ENCODE measurements around the gene DPM1.

DPM1 gene

GRCh38 chr20:50957798-50958614, at the start of gene DPM1:
TSS of gene DPM1 (minus strand) at chr20:50958532. CDS start at chr20:50958523, 9 bp downstream.
- no peak for DNase-seq (ENCODE audit: low spot score)

GRCh38 chr20:51005214-51005613, 46.9 kb upstream of the DPM1 start:
- DNase-seq (ENCODE audit: low spot score) = no peak

- DNase-seq (ENCODE audit: low spot score) = no peak
Observed at GRCh38 chr20:51004781-51005180, 46.4 kb upstream of the DPM1 start.

GRCh38 chr20:51004305-51004727, 46.0 kb upstream of the DPM1 start:
- DNase-seq (ENCODE audit: low spot score) = no peak

- no peak for DNase-seq (ENCODE audit: low spot score)
Observed at GRCh38 chr20:51003753-51004152, 45.4 kb upstream of the DPM1 start.

- DNase-seq (ENCODE audit: low spot score) = no peak
Observed at GRCh38 chr20:51002633-51003032, 44.3 kb upstream of the DPM1 start.

- no peak for DNase-seq (ENCODE audit: low spot score)
Observed at GRCh38 chr20:51001430-51002265, 43.3 kb upstream of the DPM1 start.

GRCh38 chr20:50999355-50999754, 41.0 kb upstream of the DPM1 start:
- DNase-seq (ENCODE audit: low spot score) = no peak

- DNase-seq (ENCODE audit: low spot score) = no peak
Observed at GRCh38 chr20:50996901-50997865, 38.9 kb upstream of the DPM1 start.

- DNase-seq (ENCODE audit: low spot score) = no peak
Observed at GRCh38 chr20:50995506-50995905, 37.2 kb upstream of the DPM1 start.

GRCh38 chr20:50993876-50994275, 35.5 kb upstream of the DPM1 start:
- DNase-seq (ENCODE audit: low spot score) = no peak

GRCh38 chr20:50992733-50993457, 34.6 kb upstream of the DPM1 start:
- DNase-seq (ENCODE audit: low spot score) = peak; percentile 70

GRCh38 chr20:50992336-50992732, 34.0 kb upstream of the DPM1 start:
- DNase-seq (ENCODE audit: low spot score) = peak; percentile 67

GRCh38 chr20:50991076-50991475, 32.7 kb upstream of the DPM1 start:
- no peak for DNase-seq (ENCODE audit: low spot score)

GRCh38 chr20:50987493-50988210, 29.3 kb upstream of the DPM1 start:
- peak; percentile 93 for DNase-seq (ENCODE audit: low spot score)

- DNase-seq (ENCODE audit: low spot score) = no peak
Observed at GRCh38 chr20:50983321-50983720, 25.0 kb upstream of the DPM1 start.

GRCh38 chr20:50982363-50982762, 24.0 kb upstream of the DPM1 start:
- no peak for DNase-seq (ENCODE audit: low spot score)

- DNase-seq (ENCODE audit: low spot score) = no peak
Observed at GRCh38 chr20:50981714-50982048, 23.3 kb upstream of the DPM1 start.

GRCh38 chr20:50980851-50981713, 22.8 kb upstream of the DPM1 start:
- peak; percentile 69 for DNase-seq (ENCODE audit: low spot score)
